Skeletal muscle cell (primary cell): Measurements from ENCODE around the gene TMED9.
"Not testable (repeated sequence)": the region's sequence is repeated elsewhere in the genome, so short reads cannot be mapped to it uniquely, and the experiment has no call there.

Experiments used
- DNase-seq: peaks from one replicate; pipeline ENCODE4 v3.0.0-alpha.2; 2010; ENCODE audit warnings: low read depth
- H3K4me3 ChIP-seq: 2 replicates; pipeline ENCODE4 v1.5.1; 2011; ENCODE audit warnings: low read depth, mild to moderate bottlenecking, control low read depth, low read length, moderate library complexity

The TMED9 gene

DNA sequence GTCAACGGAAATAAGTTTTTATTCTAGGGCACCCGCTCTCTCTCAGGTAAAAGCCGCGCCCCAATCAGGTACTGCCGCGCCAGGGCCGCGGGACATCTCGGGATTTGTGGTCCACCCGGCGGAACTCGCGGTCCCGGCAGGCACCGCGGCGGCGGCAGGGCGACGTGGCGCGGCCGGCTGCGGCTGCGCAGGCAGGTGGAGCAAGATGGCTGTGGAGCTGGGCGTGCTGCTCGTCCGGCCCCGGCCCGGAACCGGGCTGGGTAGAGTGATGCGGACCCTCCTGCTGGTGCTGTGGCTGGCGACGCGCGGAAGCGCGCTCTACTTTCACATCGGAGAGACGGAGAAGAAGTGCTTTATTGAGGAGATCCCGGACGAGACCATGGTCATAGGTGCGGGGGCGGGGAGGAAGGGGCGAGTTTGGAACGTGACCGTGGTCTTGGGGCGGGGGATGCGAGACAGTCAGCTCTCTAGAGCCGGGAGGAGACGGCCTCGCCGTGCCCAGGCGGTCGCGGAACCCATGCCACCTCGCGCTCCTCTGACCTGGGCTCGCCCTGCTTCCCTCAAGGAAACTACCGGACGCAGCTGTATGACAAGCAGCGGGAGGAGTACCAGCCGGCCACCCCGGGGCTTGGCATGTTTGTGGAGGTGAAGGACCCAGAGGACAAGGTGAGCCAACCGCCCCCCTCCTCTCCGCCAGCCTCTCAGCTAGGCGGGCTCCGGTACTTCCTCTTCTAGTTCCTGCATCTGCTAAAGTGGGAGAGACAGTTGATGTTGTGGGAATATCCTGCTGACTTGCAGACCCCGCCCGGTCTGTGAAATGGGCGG, at the start of gene TMED9:
TMED9 (plus strand) TSS at position 194 of the 825 bp plus-strand sequence; CDS start at position 206, 12 bp downstream.
- DNase-seq = peak; percentile 31
- peak within 1 kb of the TSS; percentile 95 for H3K4me3 ChIP-seq

DNA sequence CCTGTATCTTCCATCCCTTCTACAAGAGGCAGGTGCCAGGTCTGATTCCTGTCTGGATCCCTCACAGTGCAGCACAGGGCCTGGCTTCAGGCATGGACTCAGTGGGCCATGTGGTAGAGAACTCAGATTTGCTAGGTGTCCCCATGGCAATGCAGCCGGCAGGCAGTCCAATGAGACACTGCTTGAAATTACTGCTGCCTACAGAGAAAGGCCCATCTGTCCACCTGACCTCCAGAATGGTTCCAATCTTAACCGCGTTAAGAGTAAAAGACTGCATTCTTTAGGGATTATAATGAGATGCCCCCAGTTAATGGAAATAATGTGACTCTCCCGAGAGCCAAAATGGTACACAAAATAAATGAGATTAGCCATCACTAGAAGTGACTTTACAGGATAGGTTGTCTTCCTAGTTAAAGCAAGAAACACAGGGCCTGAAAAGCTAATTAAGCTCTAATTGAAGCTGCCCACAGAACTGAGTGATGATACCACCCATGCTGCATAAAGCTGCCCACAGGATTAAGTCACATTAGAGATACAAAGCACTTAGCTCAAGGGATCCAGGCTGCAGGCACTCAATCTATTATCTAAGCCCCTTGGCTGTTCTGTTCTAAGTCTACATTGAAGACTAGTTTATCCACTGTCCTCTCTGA, 49.1 kb upstream of the TMED9 start:
- DNase-seq = no peak
- H3K4me3 ChIP-seq = no peak overlapping the region

DNA sequence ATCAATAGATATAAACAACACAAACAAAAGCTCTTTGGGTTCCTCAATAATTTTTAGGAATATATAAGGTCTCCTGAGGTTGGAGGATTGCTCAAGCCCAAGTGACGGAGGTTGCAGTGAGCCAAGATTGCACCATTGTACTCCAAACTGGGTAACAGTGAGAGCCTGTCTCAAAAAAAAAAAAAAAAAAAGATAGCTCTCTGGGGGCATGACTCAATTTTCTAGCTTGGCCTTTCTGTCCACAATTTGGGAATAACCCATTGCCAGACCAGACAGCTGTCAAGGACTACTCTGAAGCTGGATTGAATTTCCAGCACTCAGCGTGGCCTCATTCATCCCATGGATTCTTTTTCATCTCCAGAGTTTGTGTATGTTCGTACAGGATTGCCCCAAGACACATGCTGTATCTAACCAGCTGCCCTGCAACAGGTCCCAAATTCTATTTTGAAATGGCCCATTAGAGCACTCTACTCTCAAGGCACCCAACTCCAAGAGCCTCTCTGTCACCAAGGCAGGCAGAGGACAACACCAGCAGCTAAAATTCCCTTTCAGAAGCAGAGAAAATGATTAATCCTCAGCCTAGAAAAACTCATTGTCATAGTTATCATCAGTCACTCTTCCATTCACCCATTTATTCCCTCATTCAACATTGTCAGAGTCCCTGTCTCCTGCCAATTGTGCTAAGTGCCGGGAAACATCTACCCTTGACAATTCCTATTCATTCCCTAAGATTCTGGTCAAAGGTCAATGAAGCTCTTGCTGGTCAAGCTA, 46.3 kb upstream of the TMED9 start:
- no peak overlapping the region for H3K4me3 ChIP-seq
- peak; percentile 95 for DNase-seq

DNA sequence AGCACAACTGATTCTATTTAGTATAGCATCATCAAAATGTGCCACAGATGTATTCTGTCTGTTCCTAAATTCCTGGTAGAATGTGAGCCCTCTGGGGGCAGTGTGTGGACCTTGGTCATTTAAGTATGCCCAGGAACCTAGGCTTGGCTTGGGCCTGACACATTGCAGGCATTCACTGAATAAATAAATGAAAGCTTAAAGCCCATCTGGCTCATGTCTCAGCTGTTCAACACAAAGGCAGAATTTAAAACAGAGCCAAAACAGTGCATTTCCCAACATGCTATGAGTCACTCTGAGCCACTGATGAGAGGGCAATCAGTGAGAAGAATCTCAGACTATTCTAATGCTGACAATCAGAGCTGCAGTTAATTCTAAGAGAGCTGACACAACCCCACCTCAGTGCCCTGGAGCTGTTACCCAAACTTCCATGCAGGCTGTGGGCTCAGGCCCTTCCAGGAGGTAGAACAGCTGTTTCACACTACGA, 45.7 kb upstream of the TMED9 start:
- no peak overlapping the region for H3K4me3 ChIP-seq
- peak; percentile 96 for DNase-seq

DNA sequence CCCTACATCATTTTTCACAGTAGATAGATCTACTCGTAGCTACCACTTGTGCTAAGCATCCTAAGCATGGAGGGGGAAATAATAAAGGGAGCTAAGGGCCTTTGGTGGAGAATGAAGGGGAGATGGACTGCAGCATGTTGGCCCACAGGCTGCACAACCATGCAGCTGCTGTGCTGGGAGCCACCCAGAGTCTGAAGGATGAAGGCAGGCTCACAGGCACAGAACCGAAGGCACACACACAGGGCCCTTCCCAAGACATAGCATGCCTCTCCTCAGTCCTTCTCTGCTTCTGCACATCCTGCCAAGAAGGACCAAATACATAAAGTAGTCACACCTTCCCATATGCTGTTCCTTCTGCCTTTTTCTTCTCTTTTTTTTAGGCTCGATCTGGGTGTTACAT, 44.3 kb upstream of the TMED9 start:
- H3K4me3 ChIP-seq = no peak overlapping the region
- no peak for DNase-seq

DNA sequence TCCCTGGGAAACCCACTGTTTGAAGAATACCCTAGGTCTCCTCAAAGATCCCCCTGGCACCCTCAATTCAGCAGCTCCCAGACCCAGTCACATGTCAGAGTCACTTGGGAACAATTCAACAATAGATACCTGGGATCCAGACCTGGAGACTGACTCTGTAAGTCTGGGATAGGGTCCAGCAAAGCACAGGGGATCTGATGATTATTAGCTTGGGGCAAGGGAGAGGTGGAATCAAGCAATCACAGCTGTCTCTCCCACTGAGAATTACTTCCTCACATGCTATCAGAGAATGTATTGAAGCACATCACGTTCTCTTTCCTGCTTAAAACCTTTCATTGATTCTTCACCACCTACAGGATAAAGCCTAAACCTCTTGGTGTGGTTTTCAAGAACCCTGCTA, 43.5 kb upstream of the TMED9 start:
- DNase-seq = no peak
- H3K4me3 ChIP-seq = no peak overlapping the region

DNA sequence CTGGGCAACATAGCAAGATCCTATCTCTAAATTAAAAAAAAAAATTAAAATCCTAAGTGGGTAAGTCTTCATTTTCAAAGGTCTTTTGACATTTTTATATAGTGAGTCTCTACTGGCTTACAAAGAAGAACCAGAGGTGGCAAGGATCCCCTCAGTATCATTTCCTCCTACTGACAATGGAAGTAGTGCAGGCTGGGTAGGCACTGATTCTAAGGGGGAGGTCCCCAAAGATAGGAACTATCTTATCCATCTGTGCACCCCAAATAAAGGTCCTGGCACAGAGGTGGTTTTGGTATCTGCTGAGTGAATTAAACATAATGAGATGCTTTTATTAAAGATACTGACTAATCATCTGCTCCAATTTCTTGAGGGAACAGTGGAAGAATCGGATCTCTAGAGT, 41.9 kb upstream of the TMED9 start:
- no peak overlapping the region for H3K4me3 ChIP-seq
- no peak for DNase-seq

DNA sequence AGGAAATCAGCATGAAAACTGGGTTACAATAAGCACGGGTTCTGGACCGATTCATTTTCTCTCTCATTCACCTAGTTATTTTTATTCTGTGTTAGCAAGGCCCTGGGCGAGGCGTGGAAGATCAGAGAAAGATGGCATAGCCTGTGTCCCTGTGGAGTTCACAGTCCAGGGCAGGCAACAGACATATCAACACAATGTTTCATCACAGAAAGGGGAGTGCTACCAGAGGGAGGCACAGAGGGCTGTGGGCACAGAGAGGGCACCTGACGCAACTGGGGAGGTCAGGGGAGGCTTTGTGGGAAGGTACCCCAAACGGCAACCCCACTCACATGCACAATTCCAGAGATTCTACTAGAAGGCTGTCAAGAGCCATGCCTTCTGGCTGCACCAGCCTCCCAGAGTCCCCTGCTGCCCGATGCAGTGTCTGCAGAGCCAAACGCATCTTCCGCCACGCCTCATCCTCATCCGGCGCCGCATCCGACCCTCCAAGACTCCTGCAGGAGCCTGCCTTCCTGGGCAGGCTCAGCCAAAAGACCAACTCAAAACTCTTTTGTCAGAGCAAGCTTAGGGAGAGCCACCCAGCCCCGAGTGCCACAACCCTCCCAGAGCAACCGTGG, 39.1 kb upstream of the TMED9 start:
- peak overlapping the region; percentile 80 for H3K4me3 ChIP-seq
- DNase-seq = no peak

DNA sequence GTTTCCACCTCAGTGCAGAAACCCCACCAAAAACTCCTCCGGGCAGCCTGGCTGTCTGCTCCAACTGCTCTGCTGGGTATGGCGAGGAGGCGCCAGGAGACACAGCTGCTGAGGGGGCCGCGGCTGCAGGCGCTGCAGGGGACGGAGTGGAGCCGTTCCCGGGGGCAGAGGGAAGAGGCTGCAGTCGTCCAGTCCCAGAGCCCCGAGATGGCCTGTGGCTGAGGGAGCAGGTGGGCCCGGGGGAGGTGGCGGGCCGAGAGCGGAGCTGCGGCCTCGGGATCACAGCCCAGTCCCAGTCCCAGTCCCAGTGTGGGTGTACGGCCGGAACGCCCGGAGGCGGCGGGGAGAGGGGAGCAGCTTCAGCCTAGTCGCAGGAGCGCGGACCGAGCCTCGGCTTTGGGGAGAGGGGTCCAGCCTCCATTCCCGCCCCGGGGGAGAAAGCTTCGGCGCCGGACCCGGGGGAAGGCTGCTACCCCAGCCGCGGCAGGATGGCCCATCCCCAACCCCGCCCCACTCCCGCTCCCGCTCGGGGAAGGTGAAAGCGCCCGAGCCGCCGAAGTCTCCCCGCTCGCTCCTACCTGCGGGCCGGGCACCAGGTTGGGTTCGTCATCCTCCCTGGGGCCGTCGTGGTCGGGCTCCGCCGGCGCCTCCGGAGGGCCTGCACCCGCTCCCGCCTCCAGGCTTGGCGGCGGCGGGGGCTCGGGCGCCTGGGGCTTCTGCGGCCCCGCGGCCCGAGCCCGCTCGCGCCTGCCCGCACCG, 38.2 kb upstream of the TMED9 start:
- H3K4me3 ChIP-seq = peak overlapping the region; percentile 80
- DNase-seq = no peak

DNA sequence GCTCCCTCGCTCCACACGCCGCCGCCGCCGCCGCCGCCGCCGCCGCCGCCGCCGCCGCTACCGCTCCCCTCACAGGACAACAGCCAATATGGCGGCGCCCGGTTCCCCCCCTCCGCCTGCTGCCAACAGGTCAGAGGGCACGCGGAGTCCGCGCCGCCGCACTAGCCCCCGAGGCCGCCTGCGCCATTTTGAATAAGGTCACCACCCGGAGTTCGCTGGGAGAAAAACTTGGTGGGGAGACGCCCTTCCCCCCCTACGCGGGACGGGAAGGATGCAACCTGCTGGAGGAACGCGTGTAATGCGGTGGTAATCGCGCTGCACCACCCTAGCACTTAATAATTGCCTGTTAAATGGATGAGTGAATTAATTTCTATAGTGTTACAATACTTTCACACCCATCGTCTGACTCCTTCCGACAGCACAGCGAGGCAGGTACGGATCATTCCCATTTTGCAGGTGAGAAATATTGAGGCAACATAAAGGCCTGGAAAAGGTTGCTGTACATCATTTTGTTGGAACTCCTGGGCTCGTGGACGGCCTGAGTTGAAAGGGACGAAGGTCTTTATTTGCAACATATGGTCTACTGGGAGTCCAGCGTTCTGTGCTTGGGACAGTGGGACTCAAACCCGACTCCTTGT, 37.4 kb upstream of the TMED9 start, which contains the start of gene FAM193B:
FAM193B (minus strand) TSS at position 90 of the 638 bp plus-strand sequence. CDS start 105 bp downstream, outside the sequence.
- DNase-seq = no peak
- peak within 1 kb of the TSS; percentile 80 for H3K4me3 ChIP-seq

DNA sequence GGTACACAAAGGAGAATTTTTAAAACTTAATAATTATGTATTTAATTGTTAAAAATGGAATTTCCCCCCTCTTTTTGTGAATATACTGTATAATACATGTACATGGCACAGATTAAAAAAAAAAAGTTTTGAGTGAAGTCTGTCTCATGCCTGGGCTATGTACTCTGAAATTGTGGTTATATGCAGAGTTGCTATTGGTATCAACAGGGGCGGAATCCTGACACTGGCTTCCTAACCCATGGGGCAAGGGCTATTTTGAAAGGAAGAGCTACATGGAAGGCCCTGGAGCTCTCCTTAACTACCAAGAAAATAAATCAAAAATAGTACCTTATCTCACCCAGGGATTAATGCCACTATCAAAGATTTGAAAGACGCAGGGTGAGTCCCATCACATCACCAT, 36.8 kb upstream of the TMED9 start:
- no peak overlapping the region for H3K4me3 ChIP-seq
- no peak for DNase-seq

DNA sequence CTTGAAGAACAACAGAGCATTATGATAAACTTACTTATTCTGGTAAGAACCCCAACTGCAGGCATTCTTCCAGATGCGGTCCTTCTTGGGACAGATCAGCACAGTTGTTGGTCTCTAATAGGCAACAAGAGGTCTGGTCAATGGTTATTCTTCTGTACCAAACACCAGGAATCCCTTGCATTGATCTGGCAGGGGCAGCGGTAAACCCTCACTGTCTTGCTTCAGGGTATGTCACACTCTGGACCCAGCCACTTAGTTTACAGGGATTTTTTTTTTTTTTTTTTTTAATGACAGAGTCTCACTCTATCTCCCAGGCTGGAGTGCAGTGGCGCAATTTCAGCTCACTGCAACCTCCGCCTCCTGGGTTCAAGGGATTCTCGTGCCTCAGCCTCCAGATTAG, 36.3 kb upstream of the TMED9 start:
- H3K4me3 ChIP-seq = no peak overlapping the region

DNA sequence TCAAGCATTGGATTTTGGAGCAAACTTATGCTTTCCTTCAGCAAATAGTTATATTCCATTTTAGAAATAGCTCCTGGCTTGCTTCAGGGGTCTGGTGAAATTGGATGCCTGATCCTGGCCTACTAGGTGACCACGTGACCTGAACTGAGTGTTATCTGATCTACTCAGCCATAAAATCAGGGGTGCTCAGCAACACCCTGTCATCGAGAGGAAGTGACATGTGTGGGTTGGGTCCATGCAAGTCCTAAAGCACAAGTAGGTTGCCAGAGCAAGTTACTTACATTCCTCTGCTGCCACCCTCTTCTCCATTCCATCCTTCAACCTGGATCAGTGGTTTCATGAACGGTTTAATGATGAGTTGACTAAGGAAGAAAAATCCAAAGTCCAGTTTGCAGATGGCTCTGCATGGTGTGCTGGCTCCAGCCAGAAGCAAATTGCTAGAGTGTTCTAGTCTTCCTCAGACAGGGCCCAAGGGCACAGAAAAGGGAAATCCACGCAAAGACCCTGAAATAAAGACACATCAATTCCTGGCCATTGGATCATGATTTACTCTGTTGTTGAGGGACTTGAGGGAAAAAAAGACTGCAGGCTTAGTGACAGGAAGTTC, 34.9 kb upstream of the TMED9 start:
- DNase-seq = no peak
- H3K4me3 ChIP-seq = no peak overlapping the region

More for the DNA sequence above, 36.3 kb upstream of the TMED9 start:
- DNase-seq = no peak

DNA sequence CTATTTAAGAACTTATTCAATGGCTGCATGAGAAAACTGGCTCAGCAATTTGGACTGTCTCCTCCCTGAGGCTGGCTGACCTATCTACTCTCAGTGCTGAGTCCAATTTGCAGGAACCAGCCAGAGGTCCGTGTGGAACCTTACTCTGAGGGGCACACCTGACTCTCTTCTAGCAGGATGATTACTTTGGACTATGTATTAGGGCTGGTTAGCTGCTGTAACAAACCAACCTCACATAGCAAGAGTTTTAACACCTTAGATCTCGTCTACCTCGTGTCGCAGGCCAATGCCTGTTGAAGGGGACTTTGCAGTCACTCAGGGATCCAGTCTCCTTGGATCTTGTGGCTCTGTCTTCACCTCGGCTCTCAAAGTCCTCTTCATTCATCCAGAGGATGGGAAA, 34.2 kb upstream of the TMED9 start:
- H3K4me3 ChIP-seq = no peak overlapping the region
- DNase-seq = no peak

DNA sequence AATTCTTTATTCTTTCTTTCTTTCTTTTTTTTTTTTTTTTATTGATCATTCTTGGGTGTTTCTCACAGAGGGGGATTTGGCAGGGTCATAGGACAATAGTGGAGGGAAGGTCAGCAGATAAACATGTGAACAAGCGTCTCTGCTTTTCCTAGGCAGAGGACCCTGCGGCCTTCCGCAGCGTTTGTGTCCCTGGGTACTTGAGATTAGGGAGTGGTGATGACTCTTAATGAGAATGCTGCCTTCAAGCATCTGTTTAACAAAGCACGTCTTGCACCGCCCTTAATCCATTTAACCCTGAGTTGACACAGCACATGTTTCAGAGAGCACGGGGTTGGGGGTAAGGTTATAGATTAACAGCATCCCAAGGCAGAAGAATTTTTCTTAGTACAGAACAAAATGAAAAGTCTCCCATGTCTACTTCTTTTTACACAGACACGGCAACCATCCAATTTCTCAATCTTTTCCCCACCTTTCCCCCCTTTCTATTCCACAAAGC, 32.5 kb upstream of the TMED9 start:
- not testable (repeated sequence) for DNase-seq, H3K4me3 ChIP-seq

DNA sequence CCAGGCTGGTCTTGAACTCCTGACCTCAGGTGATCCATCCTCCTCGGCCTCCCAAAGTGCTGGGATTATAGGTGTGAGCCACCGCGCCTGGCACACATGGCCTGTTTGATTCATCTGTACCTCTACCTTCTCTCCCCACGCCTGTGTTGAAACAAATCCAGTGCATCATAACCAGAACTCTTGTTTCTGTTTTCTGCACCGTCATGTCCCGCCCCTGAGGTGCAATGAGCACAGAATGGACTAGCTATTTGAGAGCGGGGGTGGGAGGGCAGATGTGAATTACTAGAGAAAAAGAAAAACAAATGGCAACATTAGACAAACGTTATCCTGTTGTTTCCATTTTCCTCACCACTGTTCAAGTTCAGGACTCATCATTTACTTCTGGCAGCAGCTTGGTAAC, 27.0 kb upstream of the TMED9 start:
- DNase-seq = no peak

DNA sequence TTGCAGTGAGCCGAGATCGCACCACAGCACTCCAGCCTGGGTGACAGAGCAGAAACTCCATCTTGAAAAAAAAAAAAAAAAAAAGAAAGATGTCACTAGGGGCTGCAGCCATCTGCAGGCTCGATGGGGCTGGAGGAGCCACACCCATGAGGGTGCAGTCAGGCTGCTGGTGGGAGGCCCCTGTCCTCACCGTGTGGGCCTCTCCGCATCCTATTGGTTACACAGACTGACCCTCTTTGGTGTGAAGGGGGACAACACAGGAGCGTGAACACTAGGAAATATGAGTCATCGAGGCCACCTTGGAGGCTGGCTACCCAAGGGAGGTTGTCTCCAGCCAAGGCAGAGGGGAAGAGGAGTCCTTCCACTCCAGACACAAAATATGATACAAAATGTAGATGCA, 23.7 kb upstream of the TMED9 start:
- no peak for DNase-seq
- no peak overlapping the region for H3K4me3 ChIP-seq

More for the DNA sequence above, 27.0 kb upstream of the TMED9 start:
- no peak overlapping the region for H3K4me3 ChIP-seq

DNA sequence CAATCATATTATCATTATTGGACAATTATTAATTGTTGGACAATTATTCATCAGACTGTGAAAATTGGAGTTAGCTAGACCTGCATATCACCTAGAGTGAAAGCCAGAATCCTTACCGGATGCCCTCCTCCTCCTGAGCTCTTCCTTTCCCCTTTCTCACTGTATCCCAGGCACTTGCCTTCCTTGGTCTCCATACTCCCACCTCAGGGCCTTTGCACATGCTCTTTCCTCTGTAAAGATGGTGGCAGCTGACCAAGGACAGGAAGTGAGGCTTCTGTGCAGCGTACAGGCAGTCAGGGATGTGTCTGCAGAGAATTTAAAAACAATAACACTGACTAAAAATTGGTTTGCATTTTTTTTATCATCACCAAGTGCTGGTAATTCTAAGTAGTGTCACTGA, 22.1 kb upstream of the TMED9 start:
- H3K4me3 ChIP-seq = no peak overlapping the region
- no peak for DNase-seq
